ENCODE measurements around the gene ARID1B.

ARID1B gene

GRCh38 chr6:156857573-156857972, 80.4 kb downstream of the ARID1B start:
- ChIA-PET CTCF (interaction anchor here (1.1 to 2.0 kb wide), 3 partner anchors 8 to 17 kb away, joined by 3 to 8 read pairs (median 4); no protein-coding TSS in a partner anchor), POLR2A (no interaction called here)
- DNase-seq (ENCODE audit: extremely low spot score): peak; percentile 34
- TF ChIP-seq CTCF (IDR thresholded peaks at IDR 0.05; ENCODE audit: control extremely low read depth, extremely low read depth, low read depth, missing control alignments): no peak

- ChIA-PET CTCF (interaction anchor here (1.2 to 1.6 kb wide), 2 partner anchors 11 to 75 kb away, joined by 3 to 4 read pairs; no protein-coding TSS in a partner anchor), POLR2A (no interaction called here)
- TF ChIP-seq CTCF (IDR thresholded peaks at IDR 0.05; ENCODE audit: control extremely low read depth, extremely low read depth, low read depth, missing control alignments): no peak
- no peak for DNase-seq (ENCODE audit: extremely low spot score)
Observed at GRCh38 chr6:156859686-156860085, 82.5 kb downstream of the ARID1B start.

- ChIA-PET POLR2A (no interaction called here), CTCF (interaction anchor here (1.0 to 2.8 kb wide), 3 partner anchors 9 to 23 kb away, joined by 3 to 7 read pairs (median 4); no protein-coding TSS in a partner anchor)
- DNase-seq (ENCODE audit: extremely low spot score): no peak
- TF ChIP-seq CTCF (IDR thresholded peaks at IDR 0.05; ENCODE audit: control extremely low read depth, extremely low read depth, low read depth, missing control alignments): no peak
Observed at GRCh38 chr6:156862711-156863110, 85.5 kb downstream of the ARID1B start.

- no peak for DNase-seq (ENCODE audit: extremely low spot score)
- ChIA-PET POLR2A (no interaction called here), CTCF (interaction anchor here (2.8 kb wide), 1 partner anchor 15 kb away, joined by 7 read pairs; no protein-coding TSS in a partner anchor)
- no peak for TF ChIP-seq CTCF (IDR thresholded peaks at IDR 0.05; ENCODE audit: control extremely low read depth, extremely low read depth, low read depth, missing control alignments)
Observed at GRCh38 chr6:156863504-156863903, 86.3 kb downstream of the ARID1B start.

- CTCF ChIA-PET: interaction anchor here (2.0 to 3.0 kb wide), 3 partner anchors 8 to 14 kb away, joined by 7 to 9 read pairs (median 8); no protein-coding TSS in a partner anchor
- POLR2A ChIA-PET: no interaction called here
- no peak for DNase-seq (ENCODE audit: extremely low spot score)
- no peak for TF ChIP-seq CTCF (IDR thresholded peaks at IDR 0.05; ENCODE audit: control extremely low read depth, extremely low read depth, low read depth, missing control alignments)
Observed at GRCh38 chr6:156864557-156864956, 87.4 kb downstream of the ARID1B start.

GRCh38 chr6:156865019-156865629, 87.9 kb downstream of the ARID1B start:
- ChIA-PET POLR2A (no interaction called here), CTCF (interaction anchor here (2.0 to 3.5 kb wide), 4 partner anchors 8 to 13 kb away, joined by 7 to 24 read pairs (median 8); no protein-coding TSS in a partner anchor)

More at GRCh38 chr6:156865019-156865629, 87.9 kb downstream of the ARID1B start:
- no peak for TF ChIP-seq CTCF (IDR thresholded peaks at IDR 0.05; ENCODE audit: control extremely low read depth, extremely low read depth, low read depth, missing control alignments)
- DNase-seq (ENCODE audit: extremely low spot score): no peak

Data from GM10248 (cell line).